HCT116 (cell line): Measurements from ENCODE around the gene TPRX1.

Source experiments
- JUND ChIP-seq: IDR thresholded peaks from 2 replicates; pipeline ENCODE4 v1.6.1; 2012
- TF ChIP-seq, protein P1 (sequence below), 3 experiments: fragments of 200-600 bp in 1 of 3; sonication (generic) in 1 of 3; IDR thresholded peaks in 2 of 3; conservative IDR thresholded peaks in 1 of 3; 2 replicates each; pipeline ENCODE4 v1.5.1; 2012 to 2017; ENCODE audit warnings: low read depth in 2 of 3, low read length in 2 of 3, antibody characterized with exemption in 1 of 3, borderline replicate concordance in 1 of 3, control low read depth in 1 of 3, mild to moderate bottlenecking in 1 of 3, mixed read lengths in 1 of 3, mixed run types in 1 of 3, moderate library complexity in 1 of 3; ENCODE audit not compliant: insufficient read depth in 1 of 3

DNA sequence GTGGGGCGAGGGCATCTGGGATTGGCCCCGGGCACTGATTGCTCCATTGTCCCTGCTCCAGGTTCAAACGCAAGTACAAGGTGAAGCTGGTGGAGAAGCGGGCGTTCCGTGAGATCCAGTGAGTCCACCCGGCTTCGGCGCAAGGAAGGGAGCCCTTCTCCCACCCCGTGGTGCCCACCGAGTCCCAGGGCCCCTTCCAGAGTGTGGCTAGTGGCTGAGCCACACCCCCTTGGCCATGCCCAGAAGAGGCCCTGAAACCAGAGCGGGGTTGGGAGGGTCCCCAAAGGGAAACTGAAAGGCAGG is 47.8 kb downstream of the TPRX1 start:
- TF ChIP-seq, protein P1, sequence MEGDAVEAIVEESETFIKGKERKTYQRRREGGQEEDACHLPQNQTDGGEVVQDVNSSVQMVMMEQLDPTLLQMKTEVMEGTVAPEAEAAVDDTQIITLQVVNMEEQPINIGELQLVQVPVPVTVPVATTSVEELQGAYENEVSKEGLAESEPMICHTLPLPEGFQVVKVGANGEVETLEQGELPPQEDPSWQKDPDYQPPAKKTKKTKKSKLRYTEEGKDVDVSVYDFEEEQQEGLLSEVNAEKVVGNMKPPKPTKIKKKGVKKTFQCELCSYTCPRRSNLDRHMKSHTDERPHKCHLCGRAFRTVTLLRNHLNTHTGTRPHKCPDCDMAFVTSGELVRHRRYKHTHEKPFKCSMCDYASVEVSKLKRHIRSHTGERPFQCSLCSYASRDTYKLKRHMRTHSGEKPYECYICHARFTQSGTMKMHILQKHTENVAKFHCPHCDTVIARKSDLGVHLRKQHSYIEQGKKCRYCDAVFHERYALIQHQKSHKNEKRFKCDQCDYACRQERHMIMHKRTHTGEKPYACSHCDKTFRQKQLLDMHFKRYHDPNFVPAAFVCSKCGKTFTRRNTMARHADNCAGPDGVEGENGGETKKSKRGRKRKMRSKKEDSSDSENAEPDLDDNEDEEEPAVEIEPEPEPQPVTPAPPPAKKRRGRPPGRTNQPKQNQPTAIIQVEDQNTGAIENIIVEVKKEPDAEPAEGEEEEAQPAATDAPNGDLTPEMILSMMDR (IDR thresholded peaks at IDR 0.05 in 2 of 3, conservative IDR thresholded peaks at IDR 0.05 in 1 of 3; ENCODE audit: borderline replicate concordance in 1 of 3, insufficient read depth in 1 of 3, low read depth in 2 of 3, low read length in 2 of 3) = no peak
- TF ChIP-seq JUND = no peak
